Central memory CD8-positive, alpha-beta T cell (primary cell): ENCODE measurements around the gene STAT6.

Experiments used
- ATAC-seq: fragments of 150-1000 bp; cut with Tn5 transposase; replicated peaks from 2 replicates; pipeline ENCODE4 v1.10.0; 2022; ENCODE audit warnings: mild to moderate bottlenecking, moderate FRiP score, moderate number of reproducible peaks; ENCODE audit not compliant: poor library complexity, severe bottlenecking; ENCODE audit errors: extremely low read depth
- DNase-seq, 2 donors: peaks; one replicate each; pipeline ENCODE4 v3.0.0; 2021; ENCODE audit warnings: low spot score in 2 of 2
- H3K27ac Mint-ChIP-seq: one replicate; pipeline ENCODE4 v1.8.0; 2022; ENCODE audit warnings: low read depth, mild to moderate bottlenecking, moderate library complexity, mixed read lengths
- H3K27me3 Mint-ChIP-seq: one replicate; pipeline ENCODE4 v1.8.0; 2022; ENCODE audit warnings: mixed read lengths
- H3K36me3 Mint-ChIP-seq: one replicate; pipeline ENCODE4 v1.8.0; 2022; ENCODE audit warnings: mild to moderate bottlenecking, moderate library complexity, mixed read lengths; ENCODE audit not compliant: insufficient read depth
- H3K4me1 Mint-ChIP-seq: one replicate; pipeline ENCODE4 v1.8.0; 2022; ENCODE audit warnings: mixed read lengths
- H3K4me3 Mint-ChIP-seq: one replicate; pipeline ENCODE4 v1.8.0; 2022; ENCODE audit warnings: mild to moderate bottlenecking, moderate library complexity, mixed read lengths
- H3K9me3 Mint-ChIP-seq: one replicate; pipeline ENCODE4 v1.8.0; 2022; ENCODE audit warnings: mixed read lengths

Gene STAT6

DNA sequence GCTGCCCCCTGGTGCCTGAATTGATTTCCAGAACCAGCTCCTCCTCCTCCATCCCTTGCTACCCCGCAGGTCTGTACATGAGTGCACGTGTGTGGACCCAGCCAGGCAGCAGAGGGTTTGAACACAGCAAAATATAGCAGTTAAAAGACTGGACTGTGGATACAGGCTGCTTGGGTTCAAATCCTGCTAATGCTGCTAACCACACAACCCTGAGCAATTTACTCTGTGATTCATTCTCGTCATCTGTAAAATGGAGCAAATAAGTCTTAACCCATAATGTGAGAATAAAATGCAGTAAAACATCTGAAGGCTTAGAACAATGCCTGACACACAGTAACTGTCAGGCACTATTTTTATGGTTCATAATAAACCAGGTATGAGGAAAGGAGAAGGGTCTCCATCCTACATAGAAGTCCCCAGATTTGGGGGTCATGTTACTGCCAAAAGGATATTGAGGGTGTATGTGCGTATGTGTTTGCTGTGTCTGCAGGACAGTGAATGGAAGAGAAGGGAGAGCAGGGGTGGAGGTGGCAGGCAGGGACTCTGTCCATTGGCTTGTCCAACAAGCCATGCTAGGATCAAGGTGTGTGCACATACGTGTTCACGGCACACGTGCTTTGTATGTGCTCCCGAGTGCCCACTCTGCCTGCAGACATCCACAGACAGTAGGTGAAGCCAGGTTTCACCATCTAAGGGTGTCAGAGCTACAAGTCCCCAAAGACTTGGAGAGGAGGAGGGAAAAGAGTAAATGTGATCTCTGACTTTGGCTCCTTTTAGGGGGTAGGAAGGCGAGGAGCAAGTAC lies 1.5 kb upstream of the STAT6 start:
- no peaks in the 10 kb centered on the region for H3K9me3 Mint-ChIP-seq
- H3K4me1 Mint-ChIP-seq = peaks cover 38% of the 10 kb centered on the region
- H3K4me3 Mint-ChIP-seq = peak overlapping the region; percentile 90
- H3K27me3 Mint-ChIP-seq = no peaks in the 10 kb centered on the region
- DNase-seq = no peak
- H3K27ac Mint-ChIP-seq = peak overlapping the region; percentile 92
- peaks cover 21% of the 10 kb centered on the region for H3K36me3 Mint-ChIP-seq
- no peak for ATAC-seq

DNA sequence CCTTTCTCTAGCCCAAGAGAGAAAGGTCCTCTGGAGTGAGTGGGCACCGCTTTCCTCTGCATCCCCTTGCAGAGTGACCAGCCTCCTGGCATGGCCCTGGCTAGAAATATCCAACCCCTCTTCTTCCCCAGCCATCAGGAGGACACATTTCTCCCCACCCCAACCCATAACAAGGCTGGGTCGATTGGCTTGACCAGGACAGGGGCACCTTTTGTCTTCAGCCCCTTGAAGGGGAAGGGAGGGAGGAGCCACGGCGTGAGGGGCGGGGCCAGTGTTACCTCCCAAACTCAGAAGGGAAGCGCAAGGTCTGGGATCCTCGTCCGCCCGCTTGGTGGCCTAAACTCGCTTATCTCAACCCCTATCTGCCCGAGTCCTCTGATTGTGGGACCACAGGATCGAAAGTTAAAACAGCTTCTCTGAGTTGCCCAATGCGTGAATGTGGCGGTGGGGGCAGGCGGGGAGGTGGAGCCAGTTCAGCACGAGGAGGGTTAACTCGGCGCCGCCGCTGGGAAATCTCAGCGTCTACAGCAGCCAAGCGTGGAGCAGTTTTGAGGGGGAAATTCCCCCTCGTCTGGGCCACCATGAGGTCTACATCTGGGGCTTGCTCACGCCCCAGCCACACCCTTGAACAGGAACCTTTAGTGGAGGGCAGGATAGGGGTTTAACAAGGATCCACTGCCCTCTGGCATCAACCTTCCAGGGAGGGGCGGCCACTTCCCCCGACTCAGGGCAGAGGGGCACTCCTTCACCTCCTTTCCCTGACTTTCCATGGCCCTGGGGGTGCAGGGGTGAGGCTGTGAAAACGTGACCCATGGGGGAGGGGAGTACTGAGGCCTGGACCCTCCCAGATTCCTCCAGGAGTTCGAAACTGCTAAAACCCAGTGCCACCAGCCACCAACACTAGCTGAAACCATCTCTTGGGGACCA lies 795 bp downstream of the STAT6 start:
- ATAC-seq (peak; percentile 35), DNase-seq (peak; percentile 44 to 47)
- Mint-ChIP-seq H3K9me3 (no peaks in the 10 kb centered on the region), H3K36me3 (peaks cover 28% of the 10 kb centered on the region), H3K4me1 (peaks cover 55% of the 10 kb centered on the region), H3K27ac (peak overlapping the region; percentile 92), H3K4me3 (peak overlapping the region; percentile 90), H3K27me3 (no peaks in the 10 kb centered on the region)

DNA sequence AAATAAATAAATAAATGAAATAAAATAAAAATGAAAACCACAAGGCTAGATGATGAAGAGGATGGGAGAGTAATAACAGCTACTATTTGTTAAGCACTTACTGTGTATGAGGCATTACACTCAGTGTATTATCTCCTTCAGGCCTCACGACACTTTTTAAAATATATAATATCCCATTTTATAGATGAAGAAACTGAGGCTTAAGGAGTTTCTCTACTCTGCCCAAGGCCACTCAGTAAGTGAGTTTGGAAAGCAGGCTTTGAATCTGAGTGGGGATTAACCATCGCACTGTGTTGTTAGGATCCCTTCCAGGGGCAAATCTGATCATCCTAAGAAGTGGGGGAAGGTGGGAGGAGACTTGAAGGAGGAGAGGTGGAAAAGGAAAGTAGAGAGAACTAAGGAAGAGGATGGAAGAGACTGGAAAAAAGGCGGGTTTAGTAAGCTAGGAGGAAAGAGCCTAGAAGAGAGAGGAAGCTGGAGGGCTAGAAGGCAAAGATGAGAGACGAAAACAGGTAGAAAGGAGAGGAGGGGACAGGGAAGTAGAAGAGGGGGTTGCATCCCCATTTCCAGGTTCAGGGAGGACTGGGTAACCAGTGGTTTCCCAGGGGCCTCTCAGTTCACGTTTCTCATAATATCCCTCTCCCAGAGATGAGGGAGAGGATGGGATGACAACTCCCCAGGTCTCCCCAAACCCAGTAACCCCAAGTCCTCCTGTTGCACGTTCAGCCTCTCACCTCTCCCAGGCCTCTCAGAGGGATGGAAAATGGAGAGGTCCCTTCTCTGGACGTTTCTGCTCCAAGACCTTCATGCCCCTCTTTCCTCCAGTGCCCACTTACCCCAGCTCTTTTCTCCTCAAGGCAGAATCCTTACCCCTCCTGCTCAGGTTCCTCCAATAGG lies 1.7 kb downstream of the STAT6 start:
- ATAC-seq (no peak), DNase-seq (no peak)
- Mint-ChIP-seq H3K9me3 (no peaks in the 10 kb centered on the region), H3K27me3 (no peaks in the 10 kb centered on the region), H3K4me3 (peak overlapping the region; percentile 90), H3K4me1 (peaks cover 55% of the 10 kb centered on the region), H3K27ac (peak overlapping the region; percentile 92), H3K36me3 (peaks cover 33% of the 10 kb centered on the region)

DNA sequence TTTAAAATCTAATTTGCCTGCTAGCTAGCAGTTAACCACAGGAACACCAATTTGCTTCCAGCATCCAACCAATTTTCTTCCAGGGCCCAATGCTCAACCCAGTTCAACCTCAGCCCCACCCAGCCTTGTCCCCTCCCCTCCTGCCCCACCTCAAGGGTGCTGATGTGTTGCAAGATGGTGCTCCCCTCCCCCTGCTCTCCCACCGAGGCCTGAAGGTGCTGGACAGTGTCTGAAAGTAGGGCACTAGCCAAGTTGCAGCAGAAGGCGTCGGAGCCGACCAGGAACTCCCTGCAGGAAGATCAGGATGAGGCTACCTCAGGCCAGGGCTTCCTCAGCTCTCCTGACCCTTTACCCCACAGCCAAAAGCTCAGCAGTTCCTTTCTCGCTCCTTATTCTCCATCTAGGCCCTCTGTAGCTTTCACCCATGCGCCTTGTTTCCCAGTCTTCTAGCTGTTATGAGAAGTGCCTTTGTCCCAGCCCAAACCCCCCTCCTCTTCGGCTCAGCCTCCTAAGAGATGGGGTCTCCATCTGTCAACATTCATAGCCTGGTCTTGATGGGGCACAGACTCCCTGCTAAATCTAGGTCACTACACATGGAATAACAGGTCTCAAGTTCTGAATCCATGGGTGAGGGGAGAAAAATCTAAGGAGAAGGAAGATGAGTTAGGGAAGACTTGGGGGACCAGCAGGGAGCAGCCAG lies 3.6 kb downstream of the STAT6 start:
- Mint-ChIP-seq H3K4me3 (no peak overlapping the region), H3K27ac (peak overlapping the region; percentile 92), H3K9me3 (no peaks in the 10 kb centered on the region), H3K36me3 (peaks cover 42% of the 10 kb centered on the region), H3K27me3 (no peaks in the 10 kb centered on the region), H3K4me1 (peaks cover 53% of the 10 kb centered on the region)
- no peak for DNase-seq
- no peak for ATAC-seq

DNA sequence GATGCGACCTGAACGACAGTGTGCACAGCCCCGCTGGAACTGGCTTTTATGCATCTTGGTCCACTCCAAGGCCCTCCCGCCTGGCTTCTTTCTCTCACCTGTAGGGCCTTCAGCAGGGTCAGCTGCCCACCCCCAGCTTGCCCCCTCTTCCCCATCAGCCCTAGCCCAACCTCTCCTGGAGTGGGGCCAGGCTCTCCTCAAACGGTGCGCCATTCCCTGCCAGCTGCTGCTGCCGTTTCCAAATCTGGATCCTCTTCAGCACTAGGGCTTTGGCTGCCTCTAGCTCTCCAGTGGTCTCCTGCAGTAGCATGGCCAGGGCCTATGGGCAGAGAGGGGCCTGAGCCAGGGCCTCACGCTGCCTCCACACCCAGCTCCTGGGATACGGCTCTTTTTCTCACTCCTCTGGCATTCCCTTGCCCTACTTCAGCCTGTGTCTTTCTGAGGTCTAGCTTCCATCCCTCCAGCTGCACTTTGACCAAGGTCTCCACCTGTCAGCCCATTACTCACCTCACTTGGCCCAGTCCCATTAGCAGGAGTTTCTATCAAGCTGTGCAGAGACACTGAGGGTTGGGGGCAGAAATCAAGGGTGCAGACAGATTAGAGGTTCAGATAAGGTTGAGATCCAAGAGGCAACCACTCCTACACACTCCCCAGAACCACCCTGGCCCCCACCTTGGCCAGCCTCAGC lies 5.0 kb downstream of the STAT6 start:
- H3K36me3 Mint-ChIP-seq = peaks cover 33% of the 10 kb centered on the region
- no peaks in the 10 kb centered on the region for H3K27me3 Mint-ChIP-seq
- no peak overlapping the region for H3K27ac Mint-ChIP-seq
- H3K4me1 Mint-ChIP-seq = peaks cover 41% of the 10 kb centered on the region
- DNase-seq (no peak), ATAC-seq (no peak)
- H3K9me3 Mint-ChIP-seq = no peaks in the 10 kb centered on the region
- H3K4me3 Mint-ChIP-seq = no peak overlapping the region

DNA sequence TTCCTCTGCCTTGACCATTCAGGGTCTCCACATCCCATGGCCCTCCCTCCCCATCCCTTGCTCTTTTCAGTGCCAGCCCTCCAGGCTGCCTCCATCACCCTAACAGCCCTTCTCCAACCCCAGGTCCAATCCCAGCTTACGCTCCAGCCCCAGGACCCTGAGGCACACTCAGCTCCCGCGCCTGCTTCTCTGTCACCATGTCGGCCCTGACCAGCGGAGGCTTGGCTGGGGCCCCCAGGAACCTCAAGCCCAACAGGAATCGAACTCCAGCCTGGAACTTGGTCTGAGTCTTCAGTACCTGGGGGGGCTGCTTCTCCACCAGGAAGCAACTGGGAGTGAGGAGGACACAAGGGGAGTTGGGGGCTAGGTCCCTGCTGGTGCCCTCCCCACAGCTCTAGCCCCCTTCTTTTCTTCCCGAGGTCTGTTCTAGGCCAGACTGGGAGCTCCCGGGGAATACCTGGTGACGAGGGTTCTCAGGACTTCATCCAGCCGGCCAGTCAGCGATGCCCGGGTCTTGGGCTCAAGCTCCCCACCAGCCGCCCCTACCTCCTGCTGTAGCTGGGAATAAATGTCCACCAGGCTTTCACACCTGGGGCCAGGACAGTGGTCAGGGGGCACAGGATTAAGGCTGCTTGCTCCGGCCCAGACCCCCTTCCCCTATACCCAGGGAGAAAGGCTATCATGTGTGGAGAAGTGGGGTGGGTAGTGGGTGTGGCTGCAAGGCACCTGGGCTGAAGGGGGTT lies 6.0 kb downstream of the STAT6 start:
- peaks cover 37% of the 10 kb centered on the region for H3K4me1 Mint-ChIP-seq
- no peak for DNase-seq
- H3K9me3 Mint-ChIP-seq = no peaks in the 10 kb centered on the region
- peaks cover 27% of the 10 kb centered on the region for H3K36me3 Mint-ChIP-seq
- H3K27me3 Mint-ChIP-seq = no peaks in the 10 kb centered on the region
- H3K4me3 Mint-ChIP-seq = no peak overlapping the region
- no peak overlapping the region for H3K27ac Mint-ChIP-seq
- no peak for ATAC-seq

DNA sequence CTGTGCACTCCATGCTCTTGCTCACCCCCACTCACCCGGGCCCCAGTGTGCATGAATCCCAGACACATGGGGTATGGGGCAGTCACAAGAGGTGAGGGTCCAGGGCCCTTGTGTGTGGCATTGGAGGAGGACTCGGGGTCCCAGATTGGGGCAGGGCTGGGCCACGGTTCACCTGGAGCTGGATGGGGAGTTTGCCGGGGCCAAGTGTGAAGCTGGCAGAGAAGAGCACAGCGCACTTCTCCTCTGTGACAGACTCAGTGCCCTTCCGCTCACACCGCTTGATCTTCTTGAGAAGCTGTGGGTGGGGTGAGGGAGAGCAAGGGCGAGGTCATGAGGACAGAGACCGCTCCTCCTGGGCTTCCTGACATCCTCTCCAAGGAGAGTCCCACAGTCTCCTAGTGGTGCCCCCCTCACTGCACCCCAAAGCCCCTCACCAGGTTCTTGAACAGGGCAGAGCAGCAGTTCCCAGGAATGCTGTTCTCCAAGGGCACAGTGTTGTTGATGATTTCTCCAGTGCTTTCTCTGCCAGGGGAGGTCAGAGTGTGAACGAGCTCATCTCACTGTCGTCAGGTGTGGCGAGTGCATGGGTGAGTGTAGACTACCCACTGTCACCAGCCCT lies 6.8 kb downstream of the STAT6 start:
- Mint-ChIP-seq H3K4me1 (peaks cover 34% of the 10 kb centered on the region), H3K27ac (no peak overlapping the region), H3K27me3 (no peaks in the 10 kb centered on the region), H3K9me3 (no peaks in the 10 kb centered on the region), H3K4me3 (no peak overlapping the region), H3K36me3 (peaks cover 33% of the 10 kb centered on the region)
- no peak for DNase-seq
- ATAC-seq = no peak

DNA sequence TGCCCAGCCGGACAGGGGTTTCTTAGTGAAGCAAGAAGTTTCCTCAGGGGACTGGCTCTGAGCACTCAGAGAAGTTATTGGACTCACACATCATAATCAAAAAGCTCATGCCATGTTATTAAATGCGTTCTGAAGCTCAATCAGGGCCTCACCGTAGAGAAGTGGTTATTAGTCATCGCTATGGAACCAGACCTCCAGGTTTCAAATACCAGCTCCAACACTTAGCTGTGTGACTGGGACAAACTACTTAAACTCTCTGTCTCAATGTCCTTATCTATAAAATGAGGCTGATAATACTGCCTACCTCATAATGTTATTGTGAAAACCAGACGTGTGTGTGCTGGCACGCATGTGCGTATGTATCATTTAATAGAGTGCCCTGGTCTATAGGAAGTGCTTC lies 7.3 kb downstream of the STAT6 start:
- ATAC-seq (no peak), DNase-seq (no peak)
- Mint-ChIP-seq H3K27me3 (no peaks in the 10 kb centered on the region), H3K36me3 (peaks cover 37% of the 10 kb centered on the region), H3K4me3 (no peak overlapping the region), H3K4me1 (peaks cover 36% of the 10 kb centered on the region), H3K9me3 (no peaks in the 10 kb centered on the region), H3K27ac (peak overlapping the region; percentile 51)

DNA sequence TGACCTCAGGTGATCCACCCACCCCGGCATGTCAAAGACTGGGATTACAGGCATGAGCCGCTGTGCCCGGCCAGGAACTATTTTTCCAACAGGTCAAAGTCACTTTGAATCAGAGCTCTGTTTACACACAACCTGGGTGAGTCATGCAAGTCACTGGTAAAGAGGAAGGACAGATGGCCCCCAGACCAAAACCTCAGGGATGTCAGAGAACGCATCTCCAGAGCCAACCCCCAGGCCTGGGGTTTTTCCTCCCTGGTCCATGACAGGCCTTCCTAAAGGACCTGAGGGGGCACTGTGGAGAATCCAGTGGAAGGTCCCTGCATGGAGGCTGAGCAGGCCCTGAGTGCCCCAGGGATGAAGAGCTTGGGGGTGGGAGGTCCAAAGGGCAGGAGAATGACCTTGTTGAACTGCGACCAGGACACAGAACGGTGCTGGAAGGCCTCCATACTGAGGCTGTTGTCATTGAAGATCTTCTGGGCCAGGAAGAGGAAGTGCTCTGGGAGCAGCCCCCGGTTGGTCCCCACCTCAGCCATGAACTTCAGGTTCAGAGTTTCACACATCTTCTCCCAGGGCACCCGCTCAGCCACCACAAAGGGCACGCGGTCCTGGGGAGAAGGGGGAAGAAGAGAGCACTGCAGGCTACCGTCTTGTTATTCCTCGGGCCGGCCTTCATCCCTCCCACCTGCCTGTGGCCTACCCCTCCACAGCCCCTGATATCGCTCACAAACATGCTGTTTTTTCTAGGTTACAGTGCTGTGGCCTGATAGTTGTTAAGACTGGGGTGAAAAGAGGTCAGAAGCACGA lies 9.1 kb downstream of the STAT6 start:
- no peak for DNase-seq
- no peaks in the 10 kb centered on the region for H3K9me3 Mint-ChIP-seq
- no peaks in the 10 kb centered on the region for H3K27me3 Mint-ChIP-seq
- peak; percentile 24 for ATAC-seq
- H3K27ac Mint-ChIP-seq = peak overlapping the region; percentile 78
- H3K4me1 Mint-ChIP-seq = peaks cover 25% of the 10 kb centered on the region
- no peak overlapping the region for H3K4me3 Mint-ChIP-seq
- H3K36me3 Mint-ChIP-seq = peaks cover 42% of the 10 kb centered on the region

DNA sequence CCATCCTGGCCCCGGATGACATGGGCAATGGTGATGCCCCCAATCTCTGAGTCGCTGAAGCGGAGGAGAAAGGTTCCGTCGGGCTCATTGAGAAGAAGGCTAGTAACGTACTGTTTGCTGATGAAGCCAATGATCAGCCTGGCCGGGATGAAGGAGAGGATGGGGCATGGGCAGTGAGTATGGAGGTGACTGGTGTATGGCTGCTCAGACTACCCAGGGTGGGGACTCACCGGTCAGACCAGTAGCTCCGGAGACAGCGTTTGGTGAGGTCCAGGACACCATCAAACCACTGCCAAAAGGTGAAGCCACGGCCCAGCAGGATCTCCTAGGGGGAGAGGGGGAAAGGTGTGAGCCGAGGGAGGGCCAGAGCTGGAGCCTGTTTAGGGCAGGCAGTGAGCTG lies 11.4 kb downstream of the STAT6 start:
- no peak for DNase-seq
- Mint-ChIP-seq H3K4me1 (peaks cover 22% of the 10 kb centered on the region), H3K27me3 (no peaks in the 10 kb centered on the region), H3K9me3 (no peaks in the 10 kb centered on the region), H3K27ac (peak overlapping the region; percentile 78), H3K36me3 (peaks cover 37% of the 10 kb centered on the region), H3K4me3 (no peak overlapping the region)
- ATAC-seq = no peak
